Neuronal stem cell (in vitro differentiated cells): Measurements from ENCODE around the gene MRGPRE.

ENCODE experiments used
- DNase-seq: peaks from one replicate; pipeline ENCODE4 v3.0.0-alpha.2; 2013; ENCODE audit warnings: low spot score
- H2AFZ ChIP-seq: one replicate; pipeline ENCODE4 v1.6.1; 2013; ENCODE audit warnings: mild to moderate bottlenecking, low read length, inconsistent platforms
- H2AK5ac ChIP-seq: 2 replicates; pipeline ENCODE4 v1.6.1; 2013; ENCODE audit warnings: low read depth, mild to moderate bottlenecking, inconsistent platforms, low read length, moderate library complexity, mixed read lengths
- H2BK120ac ChIP-seq: 2 replicates; pipeline ENCODE4 v1.6.1; 2013; ENCODE audit warnings: low read depth, mild to moderate bottlenecking, inconsistent platforms, low read length, moderate library complexity, mixed read lengths
- H2BK12ac ChIP-seq: one replicate; pipeline ENCODE4 v1.6.1; 2013; ENCODE audit warnings: low read length, inconsistent platforms
- H2BK15ac ChIP-seq: 2 replicates; pipeline ENCODE4 v1.6.1; 2013; ENCODE audit warnings: mild to moderate bottlenecking, low read length, inconsistent platforms, mixed read lengths
- H2BK5ac ChIP-seq: one replicate; pipeline ENCODE4 v1.6.1; 2013; ENCODE audit warnings: inconsistent platforms, mild to moderate bottlenecking, low read length, moderate library complexity
- H3K14ac ChIP-seq: one replicate; pipeline ENCODE4 v1.6.1; 2013; ENCODE audit warnings: low read length, inconsistent platforms
- H3K18ac ChIP-seq: 2 replicates; pipeline ENCODE4 v1.6.1; 2013; ENCODE audit warnings: low read length, inconsistent platforms
- H3K23ac ChIP-seq: 2 replicates; pipeline ENCODE4 v1.6.1; 2013; ENCODE audit warnings: low read depth, mild to moderate bottlenecking, mixed read lengths, low read length, inconsistent platforms; ENCODE audit not compliant: poor library complexity
- H3K27ac ChIP-seq: replicated peaks from 3 replicates; pipeline ENCODE4 v1.5.1; 2013; ENCODE audit warnings: low read length, inconsistent platforms
- H3K27me3 ChIP-seq, 3 experiments: 2 replicates each; pipeline ENCODE4 v1.6.1; 2013; ENCODE audit warnings: low read length in 3 of 3, mild to moderate bottlenecking in 2 of 3, inconsistent platforms in 1 of 3, low read depth in 1 of 3, mixed read lengths in 1 of 3, moderate library complexity in 1 of 3; ENCODE audit not compliant: control insufficient read depth in 3 of 3, insufficient read depth in 3 of 3
- H3K36me3 ChIP-seq, 2 donors: replicated peaks in 1 of 2; 2 replicates each; pipeline ENCODE4 v1.6.1; 2013; ENCODE audit warnings: low read length in 2 of 2; ENCODE audit not compliant: control insufficient read depth in 2 of 2, insufficient read depth in 2 of 2
- H3K4ac ChIP-seq: 2 replicates; pipeline ENCODE4 v1.6.1; 2013; ENCODE audit warnings: inconsistent platforms, mild to moderate bottlenecking, low read length, moderate library complexity
- H3K4me1 ChIP-seq, 2 donors: 1 replicate in 1 of 2; 2 replicates in 1 of 2; pipeline ENCODE4 v1.6.1; 2013; ENCODE audit warnings: low read length in 2 of 2, low read depth in 1 of 2; ENCODE audit not compliant: control insufficient read depth in 2 of 2, insufficient read depth in 1 of 2
- H3K4me2 ChIP-seq: one replicate; pipeline ENCODE4 v1.6.1; 2013; ENCODE audit warnings: mild to moderate bottlenecking, low read length, inconsistent platforms; ENCODE audit not compliant: insufficient read depth, poor library complexity, severe bottlenecking
- H3K4me3 ChIP-seq, 2 donors: 2 replicates each; pipeline ENCODE4 v1.5.1; 2013; ENCODE audit warnings: low read length in 2 of 2, mild to moderate bottlenecking in 2 of 2, inconsistent platforms in 1 of 2, moderate library complexity in 1 of 2
- H3K79me1 ChIP-seq: one replicate; pipeline ENCODE4 v1.6.1; 2013; ENCODE audit warnings: low read depth, mild to moderate bottlenecking, inconsistent platforms, low read length, moderate library complexity
- H3K9ac ChIP-seq: one replicate; pipeline ENCODE4 v1.6.1; 2013; ENCODE audit warnings: mild to moderate bottlenecking, low read depth, low read length, inconsistent platforms; ENCODE audit not compliant: poor library complexity
- H3K9me3 ChIP-seq, 2 donors: replicated peaks in 1 of 2; 2 replicates each; pipeline versions ENCODE3 to v1.6.1; 2013; ENCODE audit warnings: low read length in 2 of 2, mild to moderate bottlenecking in 2 of 2, inconsistent platforms in 1 of 2, low read depth in 1 of 2, mixed read lengths in 1 of 2, moderate library complexity in 1 of 2; ENCODE audit not compliant: control insufficient read depth in 2 of 2, insufficient read depth in 1 of 2
- H4K8ac ChIP-seq: one replicate; pipeline ENCODE4 v1.6.1; 2013; ENCODE audit warnings: low read depth, mild to moderate bottlenecking, inconsistent platforms, low read length, moderate library complexity
- H4K91ac ChIP-seq: one replicate; pipeline ENCODE4 v1.6.1; 2013; ENCODE audit warnings: low read length, low read depth, mild to moderate bottlenecking, inconsistent platforms; ENCODE audit not compliant: poor library complexity
- WGBS, 2 donors: extraction: QIAGEN DNeasy Blood & Tissue Kit; methylation state at CpG; one replicate each; pipeline ENCODE4 v1.1.7; 2013; ENCODE audit warnings: missing lambda C conversion rate in 2 of 2, mixed read lengths in 1 of 2; ENCODE audit not compliant: insufficient read length in 2 of 2, insufficient replicate concordance in 1 of 2; ENCODE audit errors: extremely low coverage in 2 of 2; 5-methylcytosine and 5-hydroxymethylcytosine counted together

MRGPRE gene

GRCh38 chr11:3222941-3223915 lies 9.0 kb downstream of the MRGPRE start:
- DNase-seq = no peak

GRCh38 chr11:3222003-3222855 lies 10.0 kb downstream of the MRGPRE start:
- DNase-seq = no peak
- Histone ChIP-seq H4K91ac (no peak overlapping the region), H2BK15ac (no peak overlapping the region), H2BK5ac (no peak overlapping the region), H2BK12ac (peak overlapping the region; percentile 10), H2AFZ (no peak overlapping the region), H3K18ac (peak overlapping the region; percentile 44), H2BK120ac (no peak overlapping the region), H3K27me3 (peaks cover 0 to 36% (median 0%) of the 10 kb centered on the region in 3 experiments), H3K4ac (no peak overlapping the region), H3K27ac (no peak overlapping the region), H3K23ac (no peak overlapping the region), H3K4me1 (peaks cover 12 to 13% of the 10 kb centered on the region in 2 donors), H3K4me3 (no peak overlapping the region), H3K36me3 (no peaks in the 10 kb centered on the region), H2AK5ac (peak overlapping the region; percentile 94), H4K8ac (no peak overlapping the region), H3K79me1 (peaks cover 3% of the 10 kb centered on the region), H3K9ac (peak overlapping the region; percentile 44), H3K9me3 (no peaks in the 10 kb centered on the region), H3K4me2 (no peak overlapping the region), H3K14ac (no peak overlapping the region)
- WGBS, 2 donors = no CpG with 5 or more reads among the region's 37 CpGs

More at GRCh38 chr11:3222941-3223915, 9.0 kb downstream of the MRGPRE start:
- Histone ChIP-seq H3K79me1 (peaks cover under 1% of the 10 kb centered on the region), H3K27ac (no peak overlapping the region), H3K4ac (no peak overlapping the region), H3K4me2 (no peak overlapping the region), H2BK12ac (no peak overlapping the region), H3K9ac (no peak overlapping the region), H3K14ac (peak overlapping the region; percentile 32), H3K18ac (peak overlapping the region; percentile 76), H4K91ac (no peak overlapping the region), H3K9me3 (no peaks in the 10 kb centered on the region), H4K8ac (no peak overlapping the region), H3K23ac (no peak overlapping the region), H2AFZ (no peak overlapping the region), H3K4me3 (no peak overlapping the region), H2AK5ac (peak overlapping the region; percentile 94), H3K27me3 (peaks cover 0 to 36% (median 0%) of the 10 kb centered on the region in 3 experiments), H2BK15ac (no peak overlapping the region), H2BK5ac (no peak overlapping the region), H3K4me1 (peaks cover 12 to 13% of the 10 kb centered on the region in 2 donors), H3K36me3 (no peaks in the 10 kb centered on the region), H2BK120ac (no peak overlapping the region)
- WGBS, 2 donors = no CpG with 5 or more reads among the region's 36 CpGs

GRCh38 chr11:3221408-3222002 lies 10.7 kb downstream of the MRGPRE start:
- H3K4me2 ChIP-seq = no peak overlapping the region
- H3K36me3 ChIP-seq = no peaks in the 10 kb centered on the region
- peaks cover 12 to 13% of the 10 kb centered on the region in 2 donors for H3K4me1 ChIP-seq
- H3K79me1 ChIP-seq = peaks cover 3% of the 10 kb centered on the region
- H3K4ac ChIP-seq = no peak overlapping the region
- WGBS, 2 donors = no CpG with 5 or more reads among the region's 27 CpGs
- peak overlapping the region; percentile 44 for H3K9ac ChIP-seq
- H2BK5ac ChIP-seq = no peak overlapping the region
- H2AK5ac ChIP-seq = peak overlapping the region; percentile 89
- peak overlapping the region; percentile 84 for H2BK12ac ChIP-seq
- H2BK15ac ChIP-seq = no peak overlapping the region
- H4K8ac ChIP-seq = no peak overlapping the region
- H3K9me3 ChIP-seq = no peaks in the 10 kb centered on the region
- H3K4me3 ChIP-seq = no peak overlapping the region
- no peak overlapping the region for H3K27ac ChIP-seq
- H3K18ac ChIP-seq = peak overlapping the region; percentile 76
- H3K27me3 ChIP-seq = peaks cover 0 to 36% (median 0%) of the 10 kb centered on the region in 3 experiments
- H3K14ac ChIP-seq = no peak overlapping the region
- no peak for DNase-seq
- no peak overlapping the region for H2AFZ ChIP-seq
- H2BK120ac ChIP-seq = no peak overlapping the region
- H4K91ac ChIP-seq = no peak overlapping the region
- no peak overlapping the region for H3K23ac ChIP-seq
